Measurements from ENCODE around the gene SETD1B.
"Not testable (repeated sequence)": the region's sequence is repeated elsewhere in the genome, so short reads cannot be mapped to it uniquely, and the experiment has no call there.

SETD1B gene

GRCh38 chr12:121861636-121862254 is 57.9 kb downstream of the SETD1B start:
- H3K4me3 ChIP-seq (ENCODE audit: control insufficient read depth, low read depth, low read length), result peak overlapping the region; percentile 6
- no peak for TF ChIP-seq CTCF (conservative IDR thresholded peaks at IDR 0.05; ENCODE audit: control insufficient read depth, insufficient read depth, low read depth, low read length)
- DNase-seq (ENCODE audit: low read depth), result peak; percentile 55

GRCh38 chr12:121866331-121866730 is 62.5 kb downstream of the SETD1B start:
- DNase-seq (ENCODE audit: low read depth), result peak; percentile 62
- TF ChIP-seq CTCF (conservative IDR thresholded peaks at IDR 0.05; ENCODE audit: control insufficient read depth, insufficient read depth, low read depth, low read length), result no peak
- H3K4me3 ChIP-seq (ENCODE audit: control insufficient read depth, low read depth, low read length), result no peak overlapping the region

- H3K4me3 ChIP-seq (ENCODE audit: control insufficient read depth, low read depth, low read length); DNase-seq (ENCODE audit: low read depth): not testable (repeated sequence)
These were observed 65.4 kb downstream of the SETD1B start for GRCh38 chr12:121869229-121869628.

GRCh38 chr12:121871467-121871866 is 67.7 kb downstream of the SETD1B start:
- no peak for DNase-seq (ENCODE audit: low read depth)
- no peak for TF ChIP-seq CTCF (conservative IDR thresholded peaks at IDR 0.05; ENCODE audit: control insufficient read depth, insufficient read depth, low read depth, low read length)
- no peak overlapping the region for H3K4me3 ChIP-seq (ENCODE audit: control insufficient read depth, low read depth, low read length)

GRCh38 chr12:121872546-121873215 is 68.9 kb downstream of the SETD1B start:
- H3K4me3 ChIP-seq (ENCODE audit: control insufficient read depth, low read depth, low read length), result peak overlapping the region; percentile 22
- TF ChIP-seq CTCF (conservative IDR thresholded peaks at IDR 0.05; ENCODE audit: control insufficient read depth, insufficient read depth, low read depth, low read length), result no peak
- peak; percentile 99 for DNase-seq (ENCODE audit: low read depth)

- H3K4me3 ChIP-seq (ENCODE audit: control insufficient read depth, low read depth, low read length), result no peak overlapping the region
- no peak for TF ChIP-seq CTCF (conservative IDR thresholded peaks at IDR 0.05; ENCODE audit: control insufficient read depth, insufficient read depth, low read depth, low read length)
- DNase-seq (ENCODE audit: low read depth), result peak; percentile 50
These were observed 69.4 kb downstream of the SETD1B start for GRCh38 chr12:121873216-121873569.

- DNase-seq (ENCODE audit: low read depth), result no peak
- no peak overlapping the region for H3K4me3 ChIP-seq (ENCODE audit: control insufficient read depth, low read depth, low read length)
- TF ChIP-seq CTCF (conservative IDR thresholded peaks at IDR 0.05; ENCODE audit: control insufficient read depth, insufficient read depth, low read depth, low read length), result no peak
These were observed 70.3 kb downstream of the SETD1B start for GRCh38 chr12:121874071-121874470.

Measured in fibroblast of mammary gland (primary cell).